GM06990 (cell line): ENCODE data around the gene XG.
"Not testable (repeated sequence)": the region's sequence is repeated elsewhere in the genome, so short reads cannot be mapped to it uniquely, and the experiment has no call there.

Source experiments
- DNase-seq: peaks from one replicate; pipeline ENCODE4 v3.0.0-alpha.2; 2011; ENCODE audit not compliant: insufficient read length; ENCODE audit errors: extremely low read depth
- H3K27me3 ChIP-seq: replicated peaks from 2 replicates; pipeline ENCODE4 v1.6.0; 2011; ENCODE audit warnings: low read length; ENCODE audit not compliant: control insufficient read depth, insufficient read depth
- H3K36me3 ChIP-seq: 2 replicates; pipeline ENCODE4 v1.5.1; 2011; ENCODE audit warnings: low read length; ENCODE audit not compliant: control insufficient read depth, insufficient read depth
- H3K4me3 ChIP-seq: replicated peaks from 2 replicates; pipeline ENCODE4 v1.5.1; 2011; ENCODE audit warnings: low read depth, mild to moderate bottlenecking, control low read depth, low read length
- TF ChIP-seq, protein P1 (sequence below): IDR thresholded peaks from 2 replicates; pipeline ENCODE4 v1.5.1; 2011; ENCODE audit warnings: low read length, control low read depth, mild to moderate bottlenecking, inconsistent platforms; ENCODE audit not compliant: insufficient read depth, poor library complexity, severe bottlenecking

The XG gene

DNA sequence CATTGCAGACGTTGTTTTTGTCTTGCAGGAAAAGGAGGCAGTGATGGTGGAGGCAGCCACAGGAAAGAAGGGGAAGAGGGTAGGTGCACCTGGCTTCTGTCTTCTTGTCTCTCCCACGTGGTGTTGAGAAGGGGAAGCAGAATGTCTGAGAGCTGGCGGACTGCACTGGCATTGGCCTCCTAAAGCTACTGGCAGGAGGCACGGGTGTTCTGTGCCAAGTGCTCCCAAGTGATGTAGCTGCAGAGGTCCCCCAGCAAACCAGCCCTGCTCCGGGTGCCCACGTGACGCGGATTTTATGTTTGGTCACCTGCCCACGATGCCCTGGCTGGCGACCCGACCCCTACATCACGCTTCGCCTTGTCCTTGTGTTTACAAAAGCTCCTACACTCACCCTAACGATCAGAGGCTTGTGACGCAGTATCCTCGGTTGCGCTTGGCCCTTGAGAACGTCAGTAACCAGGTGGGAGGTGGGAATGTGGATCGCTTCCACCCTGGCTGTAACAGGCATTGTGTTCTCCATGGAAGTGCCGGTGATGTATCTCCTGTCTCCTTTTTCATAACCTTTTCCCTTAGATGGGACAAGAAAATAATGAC lies 28.5 kb upstream of the XG start:
- Histone ChIP-seq H3K36me3 (peaks cover 23% of the 10 kb centered on the region), H3K27me3 (no peaks in the 10 kb centered on the region), H3K4me3 (no peak overlapping the region)
- no peak for DNase-seq
- TF ChIP-seq, protein P1, sequence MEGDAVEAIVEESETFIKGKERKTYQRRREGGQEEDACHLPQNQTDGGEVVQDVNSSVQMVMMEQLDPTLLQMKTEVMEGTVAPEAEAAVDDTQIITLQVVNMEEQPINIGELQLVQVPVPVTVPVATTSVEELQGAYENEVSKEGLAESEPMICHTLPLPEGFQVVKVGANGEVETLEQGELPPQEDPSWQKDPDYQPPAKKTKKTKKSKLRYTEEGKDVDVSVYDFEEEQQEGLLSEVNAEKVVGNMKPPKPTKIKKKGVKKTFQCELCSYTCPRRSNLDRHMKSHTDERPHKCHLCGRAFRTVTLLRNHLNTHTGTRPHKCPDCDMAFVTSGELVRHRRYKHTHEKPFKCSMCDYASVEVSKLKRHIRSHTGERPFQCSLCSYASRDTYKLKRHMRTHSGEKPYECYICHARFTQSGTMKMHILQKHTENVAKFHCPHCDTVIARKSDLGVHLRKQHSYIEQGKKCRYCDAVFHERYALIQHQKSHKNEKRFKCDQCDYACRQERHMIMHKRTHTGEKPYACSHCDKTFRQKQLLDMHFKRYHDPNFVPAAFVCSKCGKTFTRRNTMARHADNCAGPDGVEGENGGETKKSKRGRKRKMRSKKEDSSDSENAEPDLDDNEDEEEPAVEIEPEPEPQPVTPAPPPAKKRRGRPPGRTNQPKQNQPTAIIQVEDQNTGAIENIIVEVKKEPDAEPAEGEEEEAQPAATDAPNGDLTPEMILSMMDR: no peak

DNA sequence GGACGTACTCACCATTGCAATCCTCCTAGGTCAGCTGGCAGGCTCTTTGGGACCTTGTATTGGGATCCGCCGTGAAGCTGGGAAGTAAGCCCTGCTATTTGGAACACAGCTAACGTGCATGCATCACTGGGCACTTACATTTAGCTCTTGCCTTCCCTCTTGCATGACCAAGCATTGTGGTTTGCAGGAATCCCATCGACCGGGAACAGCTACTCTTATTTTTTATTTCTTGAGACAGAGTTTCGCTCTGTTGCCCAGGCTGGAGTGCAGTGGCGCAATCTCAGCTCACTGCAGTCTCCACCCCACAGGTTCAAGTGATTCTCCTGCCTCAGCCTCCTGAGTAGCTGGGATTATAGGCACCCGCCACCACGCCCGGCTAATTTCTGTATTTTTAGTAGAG lies 24.6 kb upstream of the XG start:
- H3K4me3 ChIP-seq: not testable (repeated sequence)

DNA sequence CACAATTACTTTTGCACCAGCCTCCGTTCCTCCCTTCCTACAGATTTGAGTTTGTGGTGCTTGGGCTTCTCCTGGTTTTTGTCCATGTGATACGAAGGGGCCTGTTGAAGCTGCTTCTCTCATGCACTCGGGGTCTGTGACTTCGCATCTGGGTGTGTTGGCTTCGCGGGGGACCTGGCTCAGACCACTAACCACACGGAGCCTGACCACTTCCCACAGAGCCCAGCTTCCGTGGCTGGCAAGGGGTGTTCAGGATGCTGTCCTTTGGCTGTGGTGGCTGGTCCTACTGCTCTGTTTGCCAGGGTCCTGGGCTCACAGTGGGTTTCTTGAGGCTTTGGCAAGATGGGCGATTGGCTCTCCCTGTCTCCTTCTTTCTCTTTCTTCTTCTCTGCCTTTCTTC lies 19.8 kb upstream of the XG start:
- Histone ChIP-seq H3K36me3 (peaks cover 10% of the 10 kb centered on the region), H3K4me3 (no peak overlapping the region), H3K27me3 (no peaks in the 10 kb centered on the region)
- no peak for DNase-seq
- TF ChIP-seq, protein P1: no peak

More for the DNA sequence above, 24.6 kb upstream of the XG start:
- not testable (repeated sequence) for H3K27me3 ChIP-seq, DNase-seq
- peaks cover 17% of the 10 kb centered on the region for H3K36me3 ChIP-seq

DNA sequence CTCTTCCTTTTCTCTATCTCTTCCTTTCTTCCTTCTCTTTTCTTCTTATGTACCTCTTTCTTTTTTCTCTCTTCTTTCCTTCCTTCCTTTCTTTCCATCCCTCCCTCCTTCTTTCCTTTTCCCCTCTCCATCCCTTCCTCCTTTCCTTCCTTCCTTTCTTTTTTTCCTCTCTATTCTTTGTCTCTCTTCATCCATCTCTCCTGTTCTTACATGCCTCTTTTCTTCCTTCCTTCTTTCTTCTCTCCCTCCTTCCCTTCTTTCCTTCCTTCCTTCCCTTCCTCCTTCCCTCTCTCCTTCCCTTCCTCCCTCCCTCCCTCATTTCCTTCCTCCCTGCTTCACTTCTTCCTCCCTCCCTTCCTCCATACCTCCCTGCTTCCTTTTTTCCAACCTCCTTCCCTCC lies 19.2 kb upstream of the XG start:
- TF ChIP-seq, protein P1: no peak
- no peak for DNase-seq
- peaks cover 9% of the 10 kb centered on the region for H3K36me3 ChIP-seq
- H3K27me3 ChIP-seq: no peaks in the 10 kb centered on the region
- no peak overlapping the region for H3K4me3 ChIP-seq

DNA sequence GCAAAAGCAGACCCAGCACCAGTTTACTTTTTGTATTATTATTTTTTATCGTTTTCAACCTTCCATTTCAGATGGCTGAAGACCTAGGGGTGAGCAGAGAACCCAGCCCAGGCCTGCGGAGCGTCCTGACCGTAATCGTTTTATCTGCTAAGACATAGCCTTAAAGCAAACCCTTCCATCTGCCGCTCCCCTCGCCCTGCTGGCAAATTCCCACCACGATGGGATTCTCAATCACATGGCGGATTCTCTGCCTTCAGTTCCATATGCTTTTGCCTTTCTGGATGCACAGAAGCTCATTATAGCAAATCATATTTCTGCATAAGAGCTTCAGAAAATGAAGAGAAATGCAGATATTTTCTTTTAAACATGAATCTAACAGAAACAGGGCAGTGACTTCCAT lies 18.6 kb upstream of the XG start:
- no peak for DNase-seq
- Histone ChIP-seq H3K36me3 (peaks cover 12% of the 10 kb centered on the region), H3K27me3 (no peaks in the 10 kb centered on the region), H3K4me3 (no peak overlapping the region)
- TF ChIP-seq, protein P1: no peak

DNA sequence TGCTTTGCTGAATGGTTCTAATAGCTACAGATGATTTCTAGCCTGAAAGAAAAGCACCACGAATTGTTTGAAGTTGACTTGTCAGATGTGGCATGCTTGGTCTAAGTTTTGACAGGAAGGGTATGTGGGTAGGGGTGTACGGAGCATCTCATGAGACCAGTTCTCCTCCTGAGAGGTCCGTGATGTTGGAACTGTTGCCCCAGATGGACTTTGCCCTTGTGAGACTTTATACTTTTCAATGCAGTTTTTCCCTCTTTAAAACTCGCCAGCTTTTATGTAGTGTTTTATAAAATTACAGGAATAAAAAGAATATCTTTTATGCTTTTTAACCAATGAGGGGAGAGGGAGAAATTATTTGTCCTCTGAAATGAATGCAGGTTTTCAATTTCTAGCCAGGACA lies 16.6 kb upstream of the XG start:
- peaks cover 13% of the 10 kb centered on the region for H3K36me3 ChIP-seq
- TF ChIP-seq, protein P1: no peak
- DNase-seq: no peak
- no peak overlapping the region for H3K4me3 ChIP-seq
- H3K27me3 ChIP-seq: no peaks in the 10 kb centered on the region
